AG04449 (cell line): ENCODE data around the gene RPS6KA3.

ENCODE experiments used
- CTCF ChIA-PET: fragments of 350-600 bp; formaldehyde crosslinking; extraction: SDS; loops from one replicate; lab custom pipeline; 2021; ENCODE audit warnings: antibody characterized with exemption; lab: Yijun Ruan, JAX
- POLR2A ChIA-PET: fragments of 400-600, 350-600 bp; formaldehyde crosslinking; extraction: SDS; loops from one replicate; lab custom pipeline; 2020; ENCODE audit warnings: antibody characterized with exemption, inconsistent platforms; lab: Yijun Ruan, JAX
- DNase-seq: peaks from one replicate; pipeline ENCODE4 v3.0.0-alpha.2; 2010; ENCODE audit warnings: low read depth, low spot score
- H3K4me3 ChIP-seq: 2 replicates; pipeline ENCODE4 v1.5.1; 2011; ENCODE audit warnings: low read depth, mild to moderate bottlenecking, control low read depth, low read length
- CTCF ChIP-seq: IDR thresholded peaks from one replicate; pipeline ENCODE4 v1.5.1; 2011; ENCODE audit warnings: mild to moderate bottlenecking, moderate library complexity, low read length, control low read depth, inconsistent platforms; ENCODE audit not compliant: insufficient read depth; ENCODE audit errors: missing control alignments

Gene RPS6KA3

GRCh38 chrX:20248592-20249192 lies 18.0 kb downstream of the RPS6KA3 start:
- H3K4me3 ChIP-seq = no peak overlapping the region
- DNase-seq = no peak
- no peak for TF ChIP-seq CTCF
- ChIA-PET POLR2A (no interaction called here), CTCF (interaction anchor here (0.7 to 0.9 kb wide), 2 partner anchors 12 to 194 kb away, joined by 3 to 4 read pairs; no protein-coding TSS in a partner anchor)

DNA sequence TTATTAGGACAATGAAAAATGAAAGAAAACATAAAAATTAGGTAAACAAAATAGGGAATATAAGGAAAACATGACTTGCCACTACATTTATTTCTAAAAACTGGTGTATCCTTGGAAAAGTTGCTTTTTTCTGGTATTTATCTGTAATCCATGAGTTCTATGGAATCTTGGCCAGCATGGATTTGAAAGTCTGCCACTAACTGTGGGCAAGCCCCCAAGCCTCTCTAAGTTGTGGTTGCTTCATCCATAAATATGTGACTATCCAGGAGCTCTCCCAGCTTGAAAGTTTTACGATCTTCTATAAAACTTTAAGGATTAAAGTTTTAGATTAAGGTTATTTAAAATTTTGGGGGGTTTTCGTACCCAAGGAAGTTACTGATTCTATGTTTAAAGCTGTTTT lies 21.8 kb downstream of the RPS6KA3 start:
- ChIA-PET POLR2A (no interaction called here), CTCF (interaction anchor here (1.0 kb wide), 1 partner anchor 8 kb away, joined by 6 read pairs; no protein-coding TSS in a partner anchor)
- no peak for TF ChIP-seq CTCF
- no peak overlapping the region for H3K4me3 ChIP-seq
- DNase-seq = no peak

DNA sequence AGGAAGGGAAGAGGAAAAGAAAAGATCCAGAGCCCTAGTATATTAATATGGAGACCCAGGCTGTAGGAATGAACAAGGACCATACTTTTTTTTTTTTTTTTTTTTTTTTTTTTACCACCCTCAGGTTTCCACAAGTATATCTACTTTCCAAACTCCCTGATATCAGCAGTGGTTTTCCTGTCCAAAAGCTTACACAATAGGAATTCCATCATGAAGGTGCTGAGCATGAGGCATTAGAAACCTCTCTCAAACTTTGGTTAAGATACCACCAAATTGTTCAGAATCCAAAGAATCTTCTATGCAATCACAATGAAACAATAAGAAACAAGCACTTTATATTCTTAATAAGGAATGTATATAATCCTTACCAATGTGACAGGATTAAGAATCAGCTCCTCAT lies 26.5 kb downstream of the RPS6KA3 start:
- ChIA-PET POLR2A (no interaction called here), CTCF (interaction anchor here (1.5 kb wide), 1 partner anchor 14 kb away, joined by 3 read pairs; no protein-coding TSS in a partner anchor)
- TF ChIP-seq CTCF = no peak
- DNase-seq = no peak
- H3K4me3 ChIP-seq = no peak overlapping the region

DNA sequence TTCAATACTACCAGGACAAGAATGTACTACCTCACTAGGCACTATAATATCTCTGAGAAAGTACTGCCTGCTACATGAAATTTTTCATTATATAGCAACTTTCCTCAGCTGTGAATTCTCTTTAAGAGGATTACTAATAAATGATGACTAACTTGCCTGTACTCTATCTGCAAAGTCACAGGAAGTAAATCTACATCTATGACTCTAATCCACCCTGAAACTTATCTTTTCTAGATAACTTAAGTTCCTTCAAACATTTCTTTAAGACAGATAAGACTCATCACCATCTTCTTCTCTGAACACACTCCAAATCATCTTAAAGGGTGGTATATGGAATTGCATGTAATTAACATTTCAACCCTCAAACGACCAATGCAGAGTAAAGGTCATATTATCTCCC lies 28.8 kb downstream of the RPS6KA3 start:
- POLR2A ChIA-PET = no interaction called here
- CTCF ChIA-PET = no interaction called here
- DNase-seq = no peak
- TF ChIP-seq CTCF = no peak
- H3K4me3 ChIP-seq = no peak overlapping the region

DNA sequence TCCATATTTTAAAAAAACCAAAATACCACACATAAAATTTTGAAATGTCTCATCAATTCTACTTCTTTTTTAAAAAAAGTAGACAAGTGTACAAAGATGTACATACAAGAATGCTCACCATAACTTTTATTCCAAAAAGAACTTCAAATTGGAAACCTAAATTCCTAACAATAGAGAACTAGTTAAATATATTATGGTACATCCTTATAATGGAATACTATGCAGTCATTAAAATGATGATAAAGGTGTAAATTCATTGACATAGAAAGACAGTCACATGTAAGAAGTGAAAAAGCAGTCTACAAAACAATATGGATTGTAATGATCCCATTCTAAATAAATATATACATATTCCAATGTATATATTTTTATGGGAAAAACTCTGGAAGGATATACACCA lies 31.0 kb downstream of the RPS6KA3 start:
- ChIA-PET POLR2A (no interaction called here), CTCF (interaction anchor here (1.5 kb wide), 1 partner anchor 12 kb away, joined by 3 read pairs; no protein-coding TSS in a partner anchor)
- no peak for TF ChIP-seq CTCF
- H3K4me3 ChIP-seq = no peak overlapping the region
- DNase-seq = no peak

- POLR2A ChIA-PET = no interaction called here
- CTCF ChIA-PET = interaction anchor here (1.0 kb wide), 1 partner anchor 20 kb away, joined by 3 read pairs; no protein-coding TSS in a partner anchor
Measured at GRCh38 chrX:20233336-20233735, 33.4 kb downstream of the RPS6KA3 start.

More at GRCh38 chrX:20233336-20233735, 33.4 kb downstream of the RPS6KA3 start:
- no peak for DNase-seq
- H3K4me3 ChIP-seq = no peak overlapping the region
- TF ChIP-seq CTCF = no peak
